ENCODE results near the gene COL25A1. TPM values are rescaled to one million over a fixed set of nuclear protein-coding genes. Genes with fewer than 3 reads are reported as not detected.

The COL25A1 gene
- total and polyA plus RNA-seq, 4 donors = 0.61 to 4.4 (median 2.1) TPM

DNA sequence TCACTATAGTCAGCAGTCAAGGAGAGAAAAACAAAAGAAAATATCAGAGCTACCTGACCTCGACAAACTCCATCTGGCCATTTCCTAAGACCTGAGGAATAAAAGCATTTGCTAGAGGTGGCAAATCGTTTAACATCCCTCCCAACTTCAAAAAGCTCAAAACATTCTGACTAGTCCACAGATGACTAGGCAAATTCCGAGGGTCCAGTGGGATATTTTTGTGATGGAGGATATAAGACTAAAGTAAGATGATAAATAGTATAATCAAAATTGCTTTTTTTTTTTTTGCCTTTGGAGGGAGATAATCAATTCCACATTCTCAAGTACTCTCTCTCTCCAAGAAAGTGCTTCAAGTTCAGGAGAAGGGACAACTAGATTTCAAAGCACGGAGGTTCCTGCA is 420.5 kb downstream of the COL25A1 start:
- H3K9me3 ChIP-seq (ENCODE audit: control insufficient read depth in 4 of 4, low read length in 3 of 4) = no peaks in the 10 kb centered on the region
- no peak overlapping the region for H3K9ac ChIP-seq (ENCODE audit: low read depth in 1 of 2, low read length in 2 of 2)
- H3K27ac ChIP-seq (ENCODE audit: low read depth in 1 of 2, low read length in 2 of 2) = no peak overlapping the region
- no peaks in the 10 kb centered on the region for H3K36me3 ChIP-seq (ENCODE audit: control insufficient read depth in 4 of 4, insufficient read depth in 3 of 4, low read depth in 1 of 4, low read length in 3 of 4)
- H3K27me3 ChIP-seq (ENCODE audit: control insufficient read depth in 4 of 4, insufficient read depth in 4 of 4, low read length in 3 of 4) = no peaks in the 10 kb centered on the region
- no peak overlapping the region for H3K4me3 ChIP-seq (ENCODE audit: low read depth in 1 of 3, low read length in 3 of 3)
- no peak for DNase-seq (ENCODE audit: low spot score)
- WGBS = 73% methylated on average over 4 of the region's 4 CpGs
- H3K4me1 ChIP-seq (ENCODE audit: control insufficient read depth in 4 of 4, insufficient read depth in 4 of 4, low read length in 3 of 4) = no peaks in the 10 kb centered on the region
- TF ChIP-seq HNF4A (conservative IDR thresholded peaks at IDR 0.05) (no peak), TAF1 (conservative IDR thresholded peaks at IDR 0.05) (no peak), GABPA (IDR thresholded peaks at IDR 0.05 in 1 of 2, conservative IDR thresholded peaks at IDR 0.05 in 1 of 2) (no peak), NR2F2 (IDR thresholded peaks at IDR 0.05) (no peak), EGR1 (IDR thresholded peaks at IDR 0.05; ENCODE audit: low read depth in 2 of 2) (no peak)

DNA sequence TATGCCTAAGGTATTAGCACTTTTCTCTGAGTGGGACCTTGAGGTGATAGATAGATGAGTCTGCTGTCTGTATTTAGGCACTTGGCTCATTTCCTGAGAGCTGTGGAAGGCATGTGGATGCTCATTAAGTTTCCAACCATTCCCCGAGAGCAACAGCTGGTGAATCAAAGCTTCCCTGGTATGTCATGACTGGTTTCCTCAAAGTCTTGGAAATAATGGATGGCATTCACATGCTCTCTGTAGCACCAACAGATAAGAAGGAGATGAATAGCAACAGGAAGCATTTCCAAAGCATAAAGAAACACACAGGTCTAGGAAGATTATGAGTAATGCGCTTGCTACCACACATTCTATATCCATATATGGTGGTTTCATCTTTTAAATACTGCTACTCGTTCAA is 421.3 kb downstream of the COL25A1 start:
- H3K27me3 ChIP-seq (ENCODE audit: control insufficient read depth in 4 of 4, insufficient read depth in 4 of 4, low read length in 3 of 4) = no peaks in the 10 kb centered on the region
- no peaks in the 10 kb centered on the region for H3K4me1 ChIP-seq (ENCODE audit: control insufficient read depth in 4 of 4, insufficient read depth in 4 of 4, low read length in 3 of 4)
- no peak for DNase-seq (ENCODE audit: low spot score)
- H3K9me3 ChIP-seq (ENCODE audit: control insufficient read depth in 4 of 4, low read length in 3 of 4) = no peaks in the 10 kb centered on the region
- H3K9ac ChIP-seq (ENCODE audit: low read depth in 1 of 2, low read length in 2 of 2) = no peak overlapping the region
- 83% methylated on average over 3 of the region's 3 CpGs for WGBS
- no peak overlapping the region for H3K27ac ChIP-seq (ENCODE audit: low read depth in 1 of 2, low read length in 2 of 2)
- no peaks in the 10 kb centered on the region for H3K36me3 ChIP-seq (ENCODE audit: control insufficient read depth in 4 of 4, insufficient read depth in 3 of 4, low read depth in 1 of 4, low read length in 3 of 4)
- TF ChIP-seq RXRA (IDR thresholded peaks at IDR 0.05) = no peak
- TF ChIP-seq, protein P1, sequence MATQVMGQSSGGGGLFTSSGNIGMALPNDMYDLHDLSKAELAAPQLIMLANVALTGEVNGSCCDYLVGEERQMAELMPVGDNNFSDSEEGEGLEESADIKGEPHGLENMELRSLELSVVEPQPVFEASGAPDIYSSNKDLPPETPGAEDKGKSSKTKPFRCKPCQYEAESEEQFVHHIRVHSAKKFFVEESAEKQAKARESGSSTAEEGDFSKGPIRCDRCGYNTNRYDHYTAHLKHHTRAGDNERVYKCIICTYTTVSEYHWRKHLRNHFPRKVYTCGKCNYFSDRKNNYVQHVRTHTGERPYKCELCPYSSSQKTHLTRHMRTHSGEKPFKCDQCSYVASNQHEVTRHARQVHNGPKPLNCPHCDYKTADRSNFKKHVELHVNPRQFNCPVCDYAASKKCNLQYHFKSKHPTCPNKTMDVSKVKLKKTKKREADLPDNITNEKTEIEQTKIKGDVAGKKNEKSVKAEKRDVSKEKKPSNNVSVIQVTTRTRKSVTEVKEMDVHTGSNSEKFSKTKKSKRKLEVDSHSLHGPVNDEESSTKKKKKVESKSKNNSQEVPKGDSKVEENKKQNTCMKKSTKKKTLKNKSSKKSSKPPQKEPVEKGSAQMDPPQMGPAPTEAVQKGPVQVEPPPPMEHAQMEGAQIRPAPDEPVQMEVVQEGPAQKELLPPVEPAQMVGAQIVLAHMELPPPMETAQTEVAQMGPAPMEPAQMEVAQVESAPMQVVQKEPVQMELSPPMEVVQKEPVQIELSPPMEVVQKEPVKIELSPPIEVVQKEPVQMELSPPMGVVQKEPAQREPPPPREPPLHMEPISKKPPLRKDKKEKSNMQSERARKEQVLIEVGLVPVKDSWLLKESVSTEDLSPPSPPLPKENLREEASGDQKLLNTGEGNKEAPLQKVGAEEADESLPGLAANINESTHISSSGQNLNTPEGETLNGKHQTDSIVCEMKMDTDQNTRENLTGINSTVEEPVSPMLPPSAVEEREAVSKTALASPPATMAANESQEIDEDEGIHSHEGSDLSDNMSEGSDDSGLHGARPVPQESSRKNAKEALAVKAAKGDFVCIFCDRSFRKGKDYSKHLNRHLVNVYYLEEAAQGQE (IDR thresholded peaks at IDR 0.05) = no peak
- TF ChIP-seq FOXA2 (IDR thresholded peaks at IDR 0.05) = no peak
- no peak for TF ChIP-seq HNF4G (IDR thresholded peaks at IDR 0.05)
- no peak overlapping the region for H3K4me3 ChIP-seq (ENCODE audit: low read depth in 1 of 3, low read length in 3 of 3)

DNA sequence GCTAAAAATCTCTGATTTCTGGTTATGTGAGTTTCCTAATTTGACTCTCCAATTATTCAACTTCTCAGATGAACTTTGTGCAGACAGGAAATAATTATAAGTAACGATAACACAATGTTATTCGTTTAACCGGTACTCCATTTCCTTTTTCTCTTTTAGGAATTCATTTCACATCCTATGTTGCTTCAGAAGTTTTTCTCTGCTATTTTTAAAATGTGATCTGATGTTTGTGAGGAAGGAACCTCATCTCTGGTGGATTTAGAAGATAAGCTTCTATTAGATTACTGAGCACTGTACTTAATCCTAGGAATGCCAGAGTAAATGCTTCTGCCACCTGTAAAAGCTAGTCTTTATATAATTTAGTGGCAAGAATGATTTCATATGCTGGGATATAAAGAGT is 423.7 kb downstream of the COL25A1 start:
- no peak overlapping the region for H3K9ac ChIP-seq (ENCODE audit: low read depth in 1 of 2, low read length in 2 of 2)
- H3K27me3 ChIP-seq (ENCODE audit: control insufficient read depth in 4 of 4, insufficient read depth in 4 of 4, low read length in 3 of 4) = no peaks in the 10 kb centered on the region
- no peaks in the 10 kb centered on the region for H3K9me3 ChIP-seq (ENCODE audit: control insufficient read depth in 4 of 4, low read length in 3 of 4)
- DNase-seq (ENCODE audit: low spot score) = no peak
- no peaks in the 10 kb centered on the region for H3K36me3 ChIP-seq (ENCODE audit: control insufficient read depth in 4 of 4, insufficient read depth in 3 of 4, low read depth in 1 of 4, low read length in 3 of 4)
- no peak overlapping the region for H3K4me3 ChIP-seq (ENCODE audit: low read depth in 1 of 3, low read length in 3 of 3)
- TF ChIP-seq RXRA (IDR thresholded peaks at IDR 0.05) (peak in 1 of 2 donors; percentile 14), GABPA (IDR thresholded peaks at IDR 0.05 in 1 of 2, conservative IDR thresholded peaks at IDR 0.05 in 1 of 2) (no peak), SP1 (IDR thresholded peaks at IDR 0.05) (no peak), NR2F2 (IDR thresholded peaks at IDR 0.05) (peak; percentile 30)
- H3K4me1 ChIP-seq (ENCODE audit: control insufficient read depth in 4 of 4, insufficient read depth in 4 of 4, low read length in 3 of 4) = no peaks in the 10 kb centered on the region
- 47% methylated on average over 3 of the region's 3 CpGs for WGBS
- no peak overlapping the region for H3K27ac ChIP-seq (ENCODE audit: low read depth in 1 of 2, low read length in 2 of 2)

DNA sequence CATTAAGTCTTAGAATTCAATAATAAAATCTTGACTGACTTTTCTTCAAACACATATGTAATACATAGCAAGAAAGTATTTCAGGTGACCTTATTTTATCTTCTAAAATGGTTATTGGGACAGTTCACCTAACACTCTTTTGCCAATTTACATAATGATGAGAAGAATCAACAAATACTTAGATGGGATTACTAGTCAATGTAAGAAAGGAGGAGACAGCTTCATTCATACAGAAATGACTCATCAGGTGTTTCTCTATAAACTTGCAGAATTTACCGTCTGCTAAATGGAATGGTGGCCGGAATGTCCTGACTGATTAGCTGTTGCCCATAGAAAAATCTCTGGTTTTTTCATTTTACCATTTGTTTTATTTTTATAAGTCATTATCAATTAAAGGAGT is 424.6 kb downstream of the COL25A1 start:
- no peaks in the 10 kb centered on the region for H3K36me3 ChIP-seq (ENCODE audit: control insufficient read depth in 4 of 4, insufficient read depth in 3 of 4, low read depth in 1 of 4, low read length in 3 of 4)
- no peak overlapping the region for H3K27ac ChIP-seq (ENCODE audit: low read depth in 1 of 2, low read length in 2 of 2)
- 76% methylated on average over 2 of the region's 2 CpGs for WGBS
- no peaks in the 10 kb centered on the region for H3K4me1 ChIP-seq (ENCODE audit: control insufficient read depth in 4 of 4, insufficient read depth in 4 of 4, low read length in 3 of 4)
- H3K27me3 ChIP-seq (ENCODE audit: control insufficient read depth in 4 of 4, insufficient read depth in 4 of 4, low read length in 3 of 4) = no peaks in the 10 kb centered on the region
- H3K9ac ChIP-seq (ENCODE audit: low read depth in 1 of 2, low read length in 2 of 2) = no peak overlapping the region
- DNase-seq (ENCODE audit: low spot score) = no peak
- no peaks in the 10 kb centered on the region for H3K9me3 ChIP-seq (ENCODE audit: control insufficient read depth in 4 of 4, low read length in 3 of 4)
- no peak overlapping the region for H3K4me3 ChIP-seq (ENCODE audit: low read depth in 1 of 3, low read length in 3 of 3)
- no peak for TF ChIP-seq SP1 (IDR thresholded peaks at IDR 0.05)
- no peak for TF ChIP-seq GABPA (IDR thresholded peaks at IDR 0.05 in 1 of 2, conservative IDR thresholded peaks at IDR 0.05 in 1 of 2)
- no peak for TF ChIP-seq FOXA1 (IDR thresholded peaks at IDR 0.05)
- no peak for TF ChIP-seq FOXA2 (IDR thresholded peaks at IDR 0.05)
- TF ChIP-seq, protein P1 (IDR thresholded peaks at IDR 0.05) = no peak
- no peak for TF ChIP-seq YY1 (IDR thresholded peaks at IDR 0.05)
- TF ChIP-seq RXRA (IDR thresholded peaks at IDR 0.05) = no peak
- no peak for TF ChIP-seq HNF4G (IDR thresholded peaks at IDR 0.05)
- TF ChIP-seq NR2F2 (IDR thresholded peaks at IDR 0.05) = no peak
- no peak for TF ChIP-seq EGR1 (IDR thresholded peaks at IDR 0.05; ENCODE audit: low read depth in 2 of 2)
- TF ChIP-seq, protein P2, sequence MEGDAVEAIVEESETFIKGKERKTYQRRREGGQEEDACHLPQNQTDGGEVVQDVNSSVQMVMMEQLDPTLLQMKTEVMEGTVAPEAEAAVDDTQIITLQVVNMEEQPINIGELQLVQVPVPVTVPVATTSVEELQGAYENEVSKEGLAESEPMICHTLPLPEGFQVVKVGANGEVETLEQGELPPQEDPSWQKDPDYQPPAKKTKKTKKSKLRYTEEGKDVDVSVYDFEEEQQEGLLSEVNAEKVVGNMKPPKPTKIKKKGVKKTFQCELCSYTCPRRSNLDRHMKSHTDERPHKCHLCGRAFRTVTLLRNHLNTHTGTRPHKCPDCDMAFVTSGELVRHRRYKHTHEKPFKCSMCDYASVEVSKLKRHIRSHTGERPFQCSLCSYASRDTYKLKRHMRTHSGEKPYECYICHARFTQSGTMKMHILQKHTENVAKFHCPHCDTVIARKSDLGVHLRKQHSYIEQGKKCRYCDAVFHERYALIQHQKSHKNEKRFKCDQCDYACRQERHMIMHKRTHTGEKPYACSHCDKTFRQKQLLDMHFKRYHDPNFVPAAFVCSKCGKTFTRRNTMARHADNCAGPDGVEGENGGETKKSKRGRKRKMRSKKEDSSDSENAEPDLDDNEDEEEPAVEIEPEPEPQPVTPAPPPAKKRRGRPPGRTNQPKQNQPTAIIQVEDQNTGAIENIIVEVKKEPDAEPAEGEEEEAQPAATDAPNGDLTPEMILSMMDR (IDR thresholded peaks at IDR 0.05; ENCODE audit: low read depth, low read length, missing input control) = no peak
- TF ChIP-seq, protein P3, sequence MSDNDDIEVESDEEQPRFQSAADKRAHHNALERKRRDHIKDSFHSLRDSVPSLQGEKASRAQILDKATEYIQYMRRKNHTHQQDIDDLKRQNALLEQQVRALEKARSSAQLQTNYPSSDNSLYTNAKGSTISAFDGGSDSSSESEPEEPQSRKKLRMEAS (IDR thresholded peaks at IDR 0.05) = no peak
- no peak for TF ChIP-seq TAF1 (conservative IDR thresholded peaks at IDR 0.05)
